GM23338 (cell line): ENCODE data around the gene ZBTB1.

Experiments used
- CTCF ChIP-seq, 2 experiments: fragments of 200-600 bp in 1 of 2; sonication (generic) in 1 of 2; conservative IDR thresholded peaks; 2 replicates each; pipeline versions ENCODE4 v1.5.1 to v1.6.1; 2016 to 2017; ENCODE audit warnings: antibody characterized with exemption in 2 of 2, low read depth in 2 of 2, mild to moderate bottlenecking in 2 of 2, moderate library complexity in 1 of 2
- POLR2AphosphoS5 ChIP-seq: IDR thresholded peaks from 2 replicates; pipeline ENCODE4 v1.6.1; 2016; ENCODE audit warnings: antibody characterized with exemption, low read depth
- REST ChIP-seq: IDR thresholded peaks from one replicate; pipeline ENCODE4 v1.6.1; 2018; ENCODE audit warnings: antibody characterized with exemption; ENCODE audit not compliant: unreplicated experiment
- ZNF331 ChIP-seq: fragments of 250-450 bp; sonication (Bioruptor Pico); IDR thresholded peaks from 2 replicates; pipeline ENCODE4 v1.5.0; 2020; ENCODE audit warnings: low read depth, mild to moderate bottlenecking, moderate library complexity

- TF ChIP-seq POLR2AphosphoS5 (no peak), CTCF (conservative IDR thresholded peaks at IDR 0.05; ENCODE audit: low read depth in 2 of 2) (no peak), ZNF331 (CRISPR knock-in tag) (no peak), REST (no peak)
Measured at GRCh38 chr14:64550621-64551333, 46.2 kb downstream of the ZBTB1 start.
